PC-9 (cell line): ENCODE results near the gene TNN. TPM values are rescaled to one million over a fixed set of nuclear protein-coding genes. Genes with fewer than 3 reads are reported as not detected.

ENCODE experiments used
- BruUV-seq: library from RNA; stranded (reverse); fragments of 400-500 nt; replicated peaks from 2 replicates; lab custom pipeline; 2021; lab: Mats Ljungman, UMichigan
- CTCF ChIA-PET: fragments of 300-600 bp; sonication (Branson Sonifier 250); formaldehyde crosslinking; loops from one replicate; lab custom pipeline; 2022; ENCODE audit warnings: antibody characterized with exemption; lab: Charles Lee
- POLR2A ChIA-PET: fragments of 300-600 bp; sonication (Branson Sonifier 250); formaldehyde crosslinking; loops from one replicate; lab custom pipeline; 2022; ENCODE audit warnings: antibody characterized with exemption; ENCODE audit not compliant: unreplicated experiment; lab: Charles Lee
- DNase-seq, 2 experiments: peaks; one replicate each; pipeline versions ENCODE4 v3.0.0 to v3.0.0-alpha.2; 2015 to 2022; ENCODE audit warnings: mixed read lengths in 1 of 2
- H2AFZ ChIP-seq: fragments of 200-600 bp; sonication (generic); 2 replicates; pipeline ENCODE4 v1.8.1; 2017; ENCODE audit warnings: antibody characterized with exemption
- H3F3A ChIP-seq: fragments of 200-600 bp; sonication (generic); 2 replicates; pipeline ENCODE4 v1.8.1; 2017; ENCODE audit warnings: antibody characterized with exemption, mild to moderate bottlenecking, low read depth; ENCODE audit not compliant: insufficient read depth
- H3K27ac ChIP-seq: fragments of 200-600 bp; sonication (generic); 2 replicates; pipeline ENCODE4 v1.6.1; 2016; ENCODE audit warnings: mixed run types
- H3K27me3 ChIP-seq: fragments of 200-600 bp; sonication (generic); 2 replicates; pipeline ENCODE4 v1.6.1; 2016; ENCODE audit warnings: low read depth, mixed run types; ENCODE audit not compliant: insufficient read depth
- H3K36me3 ChIP-seq: fragments of 200-600 bp; sonication (generic); 2 replicates; pipeline ENCODE4 v1.6.1; 2016; ENCODE audit warnings: low read depth, mixed run types
- H3K4me1 ChIP-seq: fragments of 200-600 bp; sonication (generic); replicated peaks from 2 replicates; pipeline ENCODE4 v1.6.1; 2016; ENCODE audit warnings: mixed run types; ENCODE audit not compliant: insufficient read depth
- H3K4me2 ChIP-seq: fragments of 200-600 bp; sonication (generic); 2 replicates; pipeline ENCODE4 v1.6.1; 2017; ENCODE audit warnings: mixed run types
- H3K4me3 ChIP-seq: fragments of 200-600 bp; sonication (generic); 2 replicates; pipeline ENCODE4 v1.6.1; 2016; ENCODE audit warnings: mixed run types
- H3K79me2 ChIP-seq: fragments of 200-600 bp; sonication (generic); 2 replicates; pipeline ENCODE4 v1.6.1; 2017; ENCODE audit warnings: low read depth, mixed run types
- H3K9me2 ChIP-seq: fragments of 200-600 bp; sonication (generic); 2 replicates; pipeline ENCODE4 v1.8.1; 2017; ENCODE audit warnings: mild to moderate bottlenecking; ENCODE audit not compliant: insufficient read depth
- H3K9me3 ChIP-seq: fragments of 200-600 bp; sonication (generic); 2 replicates; pipeline ENCODE4 v1.8.1; 2016; ENCODE audit warnings: low read depth; ENCODE audit not compliant: insufficient read depth
- H4K20me1 ChIP-seq: fragments of 200-600 bp; sonication (generic); 2 replicates; pipeline ENCODE4 v1.8.1; 2017; ENCODE audit not compliant: insufficient read depth
- EZH2 ChIP-seq: fragments of 200-600 bp; sonication (generic); IDR thresholded peaks from 2 replicates; pipeline ENCODE4 v1.8.0; 2017; ENCODE audit warnings: antibody characterized with exemption, low read depth
- intact Hi-C: fragments of 100-400 bp; cut with micrococcal nuclease; formaldehyde crosslinking; loops from one replicate; pipeline ENCODE4 v1.10.0; 2022; ENCODE audit not compliant: unreplicated experiment
- total RNA-seq: library from RNA; stranded (reverse); gene quantifications from 2 replicates; pipeline ENCODE4 v1.2.3, GENCODE V29; 2021
- TF ChIP-seq, protein P1 (sequence below): fragments of 200-600 bp; sonication (generic); conservative IDR thresholded peaks from 2 replicates; pipeline ENCODE4 v1.6.1; 2017; ENCODE audit warnings: mixed run types, antibody characterized with exemption, mild to moderate bottlenecking, moderate library complexity

TNN gene
- total RNA-seq, 1 experiment from 2014 or later, result not detected

DNA sequence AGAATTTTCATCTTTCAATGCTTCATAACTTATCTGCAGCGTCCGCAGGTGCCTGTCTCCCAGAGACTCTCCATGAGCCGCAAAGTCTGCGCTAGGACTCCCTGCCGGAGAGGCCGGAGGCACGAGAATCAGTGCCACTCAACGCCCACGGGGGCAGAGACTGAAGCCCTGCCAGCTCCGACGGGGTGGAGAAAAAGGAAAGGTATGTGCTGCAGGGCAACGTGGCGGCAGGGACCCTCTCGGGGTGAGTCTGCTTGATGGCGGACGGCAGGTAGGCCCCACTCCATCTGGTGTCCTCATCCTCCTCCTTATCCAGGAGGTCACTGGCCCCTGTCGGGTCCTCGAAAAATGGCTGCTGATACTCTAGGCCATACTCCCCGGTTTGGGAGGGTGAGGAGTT is 22.5 kb upstream of the TNN start:
- Histone ChIP-seq H3K27me3 (peaks cover 8% of the 10 kb centered on the region; the same call in 1 of the 2 replicates), H3K79me2 (no peaks in the 10 kb centered on the region), H3K9me2 (no peaks in the 10 kb centered on the region; the same call in 1 of the 2 replicates), H3K27ac (no peak overlapping the region), H3K9me3 (no peaks in the 10 kb centered on the region), H3K4me3 (no peak overlapping the region), H3K4me1 (no peaks in the 10 kb centered on the region), H3K4me2 (no peak overlapping the region), H3K36me3 (no peaks in the 10 kb centered on the region), H4K20me1 (no peaks in the 10 kb centered on the region), H2AFZ (no peak overlapping the region), H3F3A (no peaks in the 10 kb centered on the region)
- no peak for DNase-seq
- ChIA-PET POLR2A (interaction anchor here (0.7 kb wide), 1 partner anchor 362 kb away, joined by 5 read pairs; no protein-coding TSS in a partner anchor), CTCF (no interaction called here)
- no TSS peak for BruUV-seq
- TF ChIP-seq, protein P1, sequence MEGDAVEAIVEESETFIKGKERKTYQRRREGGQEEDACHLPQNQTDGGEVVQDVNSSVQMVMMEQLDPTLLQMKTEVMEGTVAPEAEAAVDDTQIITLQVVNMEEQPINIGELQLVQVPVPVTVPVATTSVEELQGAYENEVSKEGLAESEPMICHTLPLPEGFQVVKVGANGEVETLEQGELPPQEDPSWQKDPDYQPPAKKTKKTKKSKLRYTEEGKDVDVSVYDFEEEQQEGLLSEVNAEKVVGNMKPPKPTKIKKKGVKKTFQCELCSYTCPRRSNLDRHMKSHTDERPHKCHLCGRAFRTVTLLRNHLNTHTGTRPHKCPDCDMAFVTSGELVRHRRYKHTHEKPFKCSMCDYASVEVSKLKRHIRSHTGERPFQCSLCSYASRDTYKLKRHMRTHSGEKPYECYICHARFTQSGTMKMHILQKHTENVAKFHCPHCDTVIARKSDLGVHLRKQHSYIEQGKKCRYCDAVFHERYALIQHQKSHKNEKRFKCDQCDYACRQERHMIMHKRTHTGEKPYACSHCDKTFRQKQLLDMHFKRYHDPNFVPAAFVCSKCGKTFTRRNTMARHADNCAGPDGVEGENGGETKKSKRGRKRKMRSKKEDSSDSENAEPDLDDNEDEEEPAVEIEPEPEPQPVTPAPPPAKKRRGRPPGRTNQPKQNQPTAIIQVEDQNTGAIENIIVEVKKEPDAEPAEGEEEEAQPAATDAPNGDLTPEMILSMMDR, result no peak
- TF ChIP-seq EZH2, result no peak
- intact Hi-C loops, result no loop called here

DNA sequence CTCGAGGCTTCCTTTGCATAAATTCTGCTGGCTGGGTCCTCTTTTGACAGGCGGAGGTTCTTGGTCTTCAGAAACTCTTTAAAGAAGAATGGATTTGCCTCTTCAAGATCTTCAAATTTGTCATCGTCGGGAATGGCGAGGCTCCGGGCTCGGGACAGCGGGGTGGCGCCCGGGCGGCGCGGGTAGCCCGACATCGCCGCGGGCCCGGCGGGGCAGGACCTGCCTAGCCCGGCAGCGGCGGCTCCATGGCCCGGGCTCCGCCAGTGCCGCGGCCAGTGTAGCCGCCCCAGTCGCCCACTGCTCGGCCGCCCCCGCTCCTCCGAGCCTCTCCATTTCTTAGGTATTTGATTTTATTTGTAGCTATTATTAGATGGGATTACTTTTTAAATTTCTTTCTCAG is 22.1 kb upstream of the TNN start:
- H3K79me2 ChIP-seq, result no peaks in the 10 kb centered on the region
- H3F3A ChIP-seq, result no peaks in the 10 kb centered on the region
- no peaks in the 10 kb centered on the region for H4K20me1 ChIP-seq
- no peak overlapping the region for H3K4me2 ChIP-seq
- ChIA-PET POLR2A (no interaction called here), CTCF (no interaction called here)
- H3K9me3 ChIP-seq, result no peaks in the 10 kb centered on the region
- no peak overlapping the region for H2AFZ ChIP-seq
- H3K4me3 ChIP-seq, result no peak overlapping the region
- H3K27me3 ChIP-seq, result peaks cover 11% of the 10 kb centered on the region; the same call in 1 of the 2 replicates
- TF ChIP-seq, protein P1, result no peak
- TF ChIP-seq EZH2, result no peak
- H3K9me2 ChIP-seq, result no peaks in the 10 kb centered on the region; the same call in 1 of the 2 replicates
- no peaks in the 10 kb centered on the region for H3K4me1 ChIP-seq
- H3K27ac ChIP-seq, result no peak overlapping the region
- BruUV-seq, result no TSS peak
- intact Hi-C loops, result no loop called here
- H3K36me3 ChIP-seq, result no peaks in the 10 kb centered on the region
- no peak for DNase-seq

DNA sequence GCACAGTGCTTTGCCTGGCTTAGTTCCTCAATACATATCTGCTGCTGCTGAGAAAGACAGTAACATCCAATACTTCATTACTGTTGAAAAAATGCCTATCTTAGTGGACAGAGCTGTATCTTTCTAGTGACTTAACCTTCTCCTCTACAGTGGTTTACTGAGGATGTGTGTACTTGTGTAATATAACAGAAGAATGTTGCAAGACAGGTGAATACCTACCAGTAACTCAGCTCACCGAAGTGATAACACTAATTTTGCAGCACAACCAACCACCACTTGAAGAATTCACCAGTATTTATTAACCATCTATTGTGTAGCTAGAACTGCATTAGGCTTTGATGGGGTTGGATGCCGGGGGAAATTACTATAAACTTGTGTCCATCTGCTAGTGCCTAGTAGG is 16.6 kb upstream of the TNN start:
- TF ChIP-seq EZH2, result no peak
- TF ChIP-seq, protein P1, result no peak
- H3K27me3 ChIP-seq, result peaks cover 11% of the 10 kb centered on the region; the same call in 1 of the 2 replicates
- H3K4me3 ChIP-seq, result no peak overlapping the region
- BruUV-seq, result no TSS peak
- H3K9me2 ChIP-seq, result no peaks in the 10 kb centered on the region; the same call in 1 of the 2 replicates
- no peak for DNase-seq
- H3K4me2 ChIP-seq, result no peak overlapping the region
- H3K4me1 ChIP-seq, result no peaks in the 10 kb centered on the region
- H3K79me2 ChIP-seq, result no peaks in the 10 kb centered on the region
- no peaks in the 10 kb centered on the region for H4K20me1 ChIP-seq
- intact Hi-C loops, result no loop called here
- no peaks in the 10 kb centered on the region for H3F3A ChIP-seq
- POLR2A ChIA-PET, result no interaction called here
- H2AFZ ChIP-seq, result no peak overlapping the region
- no peak overlapping the region for H3K27ac ChIP-seq
- H3K9me3 ChIP-seq, result no peaks in the 10 kb centered on the region
- no peaks in the 10 kb centered on the region for H3K36me3 ChIP-seq
- CTCF ChIA-PET, result no interaction called here
